Body of pancreas (tissue), 4 donors: ENCODE measurements around the gene AK9. TPM values are rescaled to one million over a fixed set of nuclear protein-coding genes. Genes with fewer than 3 reads are reported as not detected.

ENCODE experiments used
- ATAC-seq: fragments of 150-250 bp; one replicate; pipeline ENCODE4 v1.9.1; 2016
- DNase-seq, 4 donors: peaks; one replicate each; pipeline ENCODE4 v3.0.0-alpha.2; 2019
- H3K27ac ChIP-seq, 4 donors: fragments of 200-600 bp; sonication (generic); 1 replicate in 3 of 4; 2 replicates in 1 of 4; pipeline versions ENCODE4 v1.5.1 to v1.6.1; 2016 to 2019; ENCODE audit warnings: mild to moderate bottlenecking in 1 of 4, mixed read lengths in 1 of 4, moderate library complexity in 1 of 4
- H3K27me3 ChIP-seq, 2 donors: fragments of 200-600 bp; sonication (generic); one replicate each; pipeline ENCODE4 v1.6.0; 2016; ENCODE audit warnings: mild to moderate bottlenecking in 1 of 2
- H3K36me3 ChIP-seq, 2 donors: fragments of 200-600 bp; sonication (generic); replicated peaks in 1 of 2; 2 replicates each; pipeline ENCODE4 v1.5.1; 2016; ENCODE audit warnings: low read depth in 2 of 2; ENCODE audit not compliant: insufficient read depth in 1 of 2
- H3K4me1 ChIP-seq: fragments of 200-600 bp; sonication (generic); one replicate; pipeline ENCODE4 v1.6.0; 2016
- H3K4me3 ChIP-seq, 2 donors: fragments of 200-600 bp; sonication (generic); 1 replicate in 1 of 2; 2 replicates in 1 of 2; pipeline ENCODE4 v1.5.1; 2016 to 2019
- H3K9me3 ChIP-seq, 3 donors: fragments of 200-600 bp; sonication (generic); 1 replicate in 2 of 3; 2 replicates in 1 of 3; pipeline ENCODE4 v1.5.1; 2016
- CTCF ChIP-seq, 7 experiments: fragments of 450-650 bp in 4 of 7; fragments of 200-600 bp in 3 of 7; sonication (generic) in 3 of 7; IDR thresholded peaks; one replicate each; pipeline ENCODE4 v1.5.1; 2016 to 2019; ENCODE audit warnings: antibody characterized with exemption in 7 of 7
- POLR2A ChIP-seq, 3 donors: fragments of 450-650 bp; IDR thresholded peaks; one replicate each; pipeline ENCODE4 v1.6.1; 2016; ENCODE audit warnings: antibody characterized with exemption in 3 of 3, mild to moderate bottlenecking in 2 of 3
- WGBS, 2 donors: methylation state at CpG; one replicate each; pipeline ENCODE4 v1.1.5; 2017; 5-methylcytosine and 5-hydroxymethylcytosine counted together
- intact Hi-C: fragments of 100-400 bp; cut with DNase I; formaldehyde crosslinking; loops from one replicate; pipeline ENCODE4 v1.15.1; 2023
- total RNA-seq, 2 donors: library from RNA; depleted of rRNA; stranded (reverse); fragments of >200 nt; gene quantifications; one replicate each; pipeline ENCODE4 v1.1.0, GENCODE V29; 2016

Gene AK9
- total RNA-seq, 2 donors from 2014 or later = 9.6 to 20.1 TPM

- H3K27me3 ChIP-seq = no peaks in the 10 kb centered on the region
- no peaks in the 10 kb centered on the region for H3K9me3 ChIP-seq
- intact Hi-C loops = no loop called here
- no peaks in the 10 kb centered on the region for H3K36me3 ChIP-seq
- ATAC-seq (no peak), DNase-seq (no peak)
- H3K27ac ChIP-seq = no peak overlapping the region
- no peak overlapping the region for H3K4me3 ChIP-seq
- no peaks in the 10 kb centered on the region for H3K4me1 ChIP-seq
- TF ChIP-seq CTCF (IDR thresholded peaks at IDR 0.05) = no peak
- TF ChIP-seq POLR2A (IDR thresholded peaks at IDR 0.05) = no peak
- WGBS, 2 donors = 87 to 92% methylated on average over 3 of the region's 3 CpGs
These were observed 176.1 kb downstream of the AK9 start for GRCh38 chr6:109514946-109515345.

GRCh38 chr6:109513571-109514071 lies 177.4 kb downstream of the AK9 start:
- no peak for TF ChIP-seq CTCF (IDR thresholded peaks at IDR 0.05)
- H3K9me3 ChIP-seq = no peaks in the 10 kb centered on the region
- H3K4me1 ChIP-seq = no peaks in the 10 kb centered on the region
- no peaks in the 10 kb centered on the region for H3K27me3 ChIP-seq
- H3K36me3 ChIP-seq = no peaks in the 10 kb centered on the region
- DNase-seq (no peak), ATAC-seq (no peak)
- no peak overlapping the region for H3K27ac ChIP-seq
- no peak overlapping the region for H3K4me3 ChIP-seq
- WGBS, 2 donors = 79 to 84% methylated on average over 2 of the region's 2 CpGs
- intact Hi-C loops = no loop called here

- WGBS, 2 donors = 86 to 93% methylated on average over 2 of the region's 2 CpGs
- DNase-seq (no peak), ATAC-seq (no peak)
- no peak for TF ChIP-seq POLR2A (IDR thresholded peaks at IDR 0.05)
- no peak for TF ChIP-seq CTCF (IDR thresholded peaks at IDR 0.05)
- Histone ChIP-seq H3K27ac (no peak overlapping the region), H3K4me1 (no peaks in the 10 kb centered on the region), H3K36me3 (no peaks in the 10 kb centered on the region), H3K4me3 (no peak overlapping the region), H3K9me3 (no peaks in the 10 kb centered on the region), H3K27me3 (no peaks in the 10 kb centered on the region)
- intact Hi-C loops = no loop called here
These were observed 178.7 kb downstream of the AK9 start for GRCh38 chr6:109512271-109512817.

GRCh38 chr6:109511832-109512231 lies 179.2 kb downstream of the AK9 start:
- intact Hi-C loops = no loop called here
- Histone ChIP-seq H3K4me3 (no peak overlapping the region), H3K36me3 (no peaks in the 10 kb centered on the region), H3K27me3 (no peaks in the 10 kb centered on the region), H3K27ac (no peak overlapping the region), H3K9me3 (no peaks in the 10 kb centered on the region), H3K4me1 (no peaks in the 10 kb centered on the region)
- no peak for DNase-seq
- ATAC-seq = no peak
- 53 to 61% methylated on average over 2 of the region's 2 CpGs for whole genome bisulfite sequencing, 2 donors
- TF ChIP-seq POLR2A (IDR thresholded peaks at IDR 0.05) (no peak), CTCF (IDR thresholded peaks at IDR 0.05) (no peak)

- no peak for ATAC-seq
- 83 to 88% methylated on average over 1 of the region's 1 CpG for WGBS, 2 donors
- no peaks in the 10 kb centered on the region for H3K36me3 ChIP-seq
- TF ChIP-seq POLR2A (IDR thresholded peaks at IDR 0.05) = no peak
- no peak for TF ChIP-seq CTCF (IDR thresholded peaks at IDR 0.05)
- DNase-seq = no peak
- intact Hi-C loops = no loop called here
- no peaks in the 10 kb centered on the region for H3K4me1 ChIP-seq
- no peak overlapping the region for H3K27ac ChIP-seq
- H3K9me3 ChIP-seq = no peaks in the 10 kb centered on the region
- no peaks in the 10 kb centered on the region for H3K27me3 ChIP-seq
- H3K4me3 ChIP-seq = no peak overlapping the region
These were observed 180.6 kb downstream of the AK9 start for GRCh38 chr6:109510358-109510757.
